K562 (cell line): Measurements from ENCODE around the gene TTC24. TPM values are rescaled to one million over a fixed set of nuclear protein-coding genes. Genes with fewer than 3 reads are reported as not detected.

ENCODE experiments used
- ATAC-seq: fragments of 200-7000 bp; cut with Tn5 transposase; 3 replicates; pipeline ENCODE4 v1.9.1; 2020; ENCODE audit warnings: moderate library complexity
- BruUV-seq: library from RNA; stranded (reverse); fragments of 400-500 nt; replicated peaks from 2 replicates; lab custom pipeline; 2021; lab: Mats Ljungman, UMichigan
- CTCF ChIA-PET: fragments of 300-600 bp; formaldehyde crosslinking; extraction: SDS; loops from one replicate; lab custom pipeline; 2021; ENCODE audit warnings: low intra/inter-chr PET ratio; lab: Yijun Ruan, JAX
- POLR2A ChIA-PET: fragments of 300-600, 350-650 bp; sonication (Branson Sonifier 250); formaldehyde crosslinking; extraction: SDS; loops from one replicate; lab custom pipeline; 2021; ENCODE audit warnings: antibody characterized with exemption, inconsistent platforms; lab: Yijun Ruan, JAX
- DNase-seq, 4 experiments: peaks; one replicate each; pipeline versions ENCODE4 v3.0.0 to v3.0.0-alpha.2; 2011 to 2018; ENCODE audit warnings: low spot score in 3 of 4, mixed read lengths in 3 of 4; ENCODE audit errors: extremely low read depth in 1 of 4
- FAIRE-seq: peaks from 2 replicates; lab custom pipeline; 2011; peaks lifted over from hg19 to GRCh38; lab: Jason Lieb, UNC
- H2AFZ ChIP-seq: 2 replicates; pipeline ENCODE4 v1.6.0; 2011; ENCODE audit warnings: low read depth, low read length, control low read depth, inconsistent platforms
- H3K27ac ChIP-seq: fragments of 200-600 bp; 3 replicates; pipeline ENCODE4 v1.8.0; 2011; ENCODE audit warnings: low read depth, mild to moderate bottlenecking, control low read depth, inconsistent platforms, low read length, moderate library complexity, mixed read lengths; ENCODE audit errors: extremely low read depth
- H3K27me3 ChIP-seq, 2 experiments: fragments of 300-600 bp in 1 of 2; 2 replicates in 1 of 2; 3 replicates in 1 of 2; pipeline versions ENCODE4 v1.6.0 to v1.8.0; 2011; ENCODE audit warnings: inconsistent platforms in 2 of 2, low read length in 2 of 2, mild to moderate bottlenecking in 1 of 2, mixed read lengths in 1 of 2, moderate library complexity in 1 of 2; ENCODE audit not compliant: control insufficient read depth in 2 of 2, insufficient read depth in 2 of 2
- H3K36me3 ChIP-seq: fragments of 300-600 bp; 3 replicates; pipeline ENCODE4 v1.8.0; 2011; ENCODE audit warnings: mild to moderate bottlenecking, low read length, inconsistent platforms; ENCODE audit not compliant: control insufficient read depth, insufficient read depth
- H3K4me1 ChIP-seq, 2 experiments: fragments of 200-600 bp in 1 of 2; replicated peaks in 1 of 2; 2 replicates in 1 of 2; 3 replicates in 1 of 2; pipeline versions ENCODE4 v1.5.1 to v1.8.0; 2011; ENCODE audit warnings: inconsistent platforms in 2 of 2, low read length in 2 of 2, mild to moderate bottlenecking in 1 of 2, mixed read lengths in 1 of 2, moderate library complexity in 1 of 2; ENCODE audit not compliant: control insufficient read depth in 2 of 2, insufficient read depth in 2 of 2
- H3K4me2 ChIP-seq: 2 replicates; pipeline ENCODE4 v1.6.1; 2011; ENCODE audit warnings: low read length, control low read depth, inconsistent platforms, mixed read lengths; ENCODE audit not compliant: insufficient read depth
- H3K4me3 ChIP-seq: fragments of 200-600 bp; sonication (generic), shearing (Covaris generic); 2 replicates; pipeline ENCODE4 v1.5.1; 2016; ENCODE audit warnings: control low read depth, inconsistent platforms
- H3K79me2 ChIP-seq: fragments of 200-600 bp; 3 replicates; pipeline ENCODE4 v1.8.0; 2011; ENCODE audit warnings: low read length, inconsistent platforms; ENCODE audit not compliant: control insufficient read depth, insufficient read depth
- H3K9ac ChIP-seq, 2 experiments: 2 replicates each; pipeline versions ENCODE4 v1.6.0 to v1.6.1; 2011; ENCODE audit warnings: low read depth in 2 of 2, low read length in 2 of 2, control low read depth in 1 of 2, inconsistent platforms in 1 of 2, mild to moderate bottlenecking in 1 of 2, mixed read lengths in 1 of 2; ENCODE audit not compliant: insufficient read depth in 1 of 2
- H3K9me1 ChIP-seq: one replicate; pipeline ENCODE4 v1.6.0; 2011; ENCODE audit warnings: inconsistent platforms, mild to moderate bottlenecking, low read length, moderate library complexity; ENCODE audit not compliant: control insufficient read depth, insufficient read depth
- H3K9me3 ChIP-seq: replicated peaks from 2 replicates; pipeline ENCODE4 v1.5.1; 2011; ENCODE audit warnings: low read depth, low read length, inconsistent platforms; ENCODE audit not compliant: control insufficient read depth, insufficient read depth
- H4K20me1 ChIP-seq: replicated peaks from 2 replicates; pipeline ENCODE4 v1.6.1; 2011; ENCODE audit warnings: low read length, inconsistent platforms, mixed read lengths; ENCODE audit not compliant: control insufficient read depth, insufficient read depth
- CREM ChIP-seq: IDR thresholded peaks from 2 replicates; pipeline ENCODE4 v1.6.1; 2014; ENCODE audit warnings: antibody characterized with exemption, low read depth
- CTBP1 ChIP-seq: fragments of 450-650 bp; IDR thresholded peaks from 2 replicates; pipeline ENCODE4 v1.6.1; 2016; ENCODE audit warnings: borderline replicate concordance
- EZH2 ChIP-seq: IDR thresholded peaks from 2 replicates; pipeline ENCODE4 v1.6.1; 2012; ENCODE audit warnings: low read depth, mild to moderate bottlenecking, inconsistent platforms, low read length, borderline replicate concordance
- SREBF1 ChIP-seq: fragments of 150-350 bp; IDR thresholded peaks from 2 replicates; pipeline ENCODE4 v1.6.1; 2014; ENCODE audit warnings: antibody characterized with exemption, low read depth, low read length, borderline replicate concordance
- ZFP36 ChIP-seq: fragments of 150-350 bp; IDR thresholded peaks from 2 replicates; pipeline ENCODE4 v1.6.1; 2018; ENCODE audit warnings: low read length, low read depth; ENCODE audit not compliant: partially characterized antibody
- WGBS: fragments of 100-300 bp; shearing (Covaris generic); methylation state at CpG from one replicate; pipeline ENCODE4 v1.1.6; 2016; ENCODE audit warnings: low coverage, mixed read lengths; ENCODE audit not compliant: insufficient coverage; ENCODE audit errors: missing lambda C conversion rate; 5-methylcytosine and 5-hydroxymethylcytosine counted together
- in situ Hi-C: fragments of 300-500 bp; cut with MboI; formaldehyde crosslinking; loops from 4 replicates; pipeline ENCODE4 v1.15.0; 2018; ENCODE audit warnings: inconsistent platforms, mixed read lengths
- intact Hi-C: fragments of 100-400 bp; cut with micrococcal nuclease; formaldehyde crosslinking; loops from 2 replicates; pipeline ENCODE4 v1.14.2; 2022
- polyA plus RNA-seq, 8 experiments: library from polyadenylated mRNA; depleted of rRNA in 4 of 8; stranded (reverse) in 5 of 8; unstranded in 3 of 8; fragments of >200 nt; fragmentation: Nextera tagmentation in 2 of 8; fragmentation: Illumina TruSeq in 1 of 8; extraction: Ambion mirVana in 2 of 8; extraction: Trizol in 1 of 8; gene quantifications; 2 replicates each; pipeline versions ENCODE4 v1.2.1 to v1.2.3, GENCODE V29; 2011 to 2014; ENCODE audit warnings: inconsistent platforms in 1 of 8, missing spikeins in 1 of 8
- total RNA-seq, 7 experiments: library from RNA; depleted of rRNA in 6 of 7; stranded (reverse); fragments of >200 nt in 6 of 7; fragmentation: Illumina TruSeq in 2 of 7; extraction: Trizol in 2 of 7; gene quantifications; 2 replicates each; pipeline versions ENCODE4 v1.2.1 to v1.2.3, GENCODE V29; 2011 to 2021; ENCODE audit warnings: low replicate concordance in 1 of 7
- TF ChIP-seq, protein P1 (sequence below): fragments of 450-650 bp; formaldehyde crosslinking; conservative IDR thresholded peaks from 2 replicates; pipeline ENCODE4 v1.4.0; 2022; ENCODE audit warnings: mild to moderate bottlenecking, missing genetic modification characterization
- TF ChIP-seq, protein P2 (sequence below): fragments of 450-650 bp; formaldehyde crosslinking; IDR thresholded peaks from 2 replicates; pipeline ENCODE4 v1.4.0; 2020; ENCODE audit warnings: mild to moderate bottlenecking, moderate library complexity
- TF ChIP-seq, protein P3 (sequence below): fragments of 250-450 bp; sonication (Bioruptor Pico); IDR thresholded peaks from 2 replicates; pipeline ENCODE4 v1.5.0; 2020; ENCODE audit warnings: mild to moderate bottlenecking
- TF ChIP-seq, protein P4 (sequence below): fragments of 450-650 bp; IDR thresholded peaks from 2 replicates; pipeline ENCODE4 v1.7.1; 2018; ENCODE audit warnings: mild to moderate bottlenecking, low read depth; ENCODE audit not compliant: partially characterized antibody
- TF ChIP-seq, protein P5 (sequence below): fragments of 250-450 bp; sonication (Bioruptor Pico); IDR thresholded peaks from 2 replicates; pipeline ENCODE4 v1.5.0; 2021
- TF ChIP-seq, protein P6 (sequence below): fragments of 250-450 bp; sonication (Bioruptor Pico); IDR thresholded peaks from 2 replicates; pipeline ENCODE4 v1.8.0; 2021; ENCODE audit warnings: moderate library complexity, mild to moderate bottlenecking, inconsistent platforms

Gene TTC24
- total and polyA plus RNA-seq, 9 of the 15 experiments (the other 6 are each of a cell fraction or from before 2014, with no cell fraction given): not detected

DNA sequence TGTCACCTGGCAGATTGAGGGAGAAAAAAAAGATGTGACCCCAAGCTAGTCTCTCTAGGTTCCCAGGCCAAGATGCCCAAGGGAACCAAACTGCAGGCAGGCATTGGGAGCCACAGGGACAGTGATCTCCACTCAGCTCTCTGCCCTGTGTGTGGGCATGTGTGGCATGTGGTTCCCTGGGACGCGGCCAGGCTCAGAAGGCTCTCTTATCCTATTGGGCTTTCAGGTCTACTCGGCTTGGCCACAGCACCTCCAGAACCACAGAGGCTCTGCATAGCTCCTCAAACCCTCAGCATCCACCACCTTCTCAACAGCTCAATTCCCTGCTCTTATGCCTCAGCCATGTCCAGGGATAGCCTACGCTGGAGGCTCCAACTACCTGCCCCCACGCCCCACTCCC is 29.2 kb upstream of the TTC24 start (continued):
- TF ChIP-seq, protein P1, sequence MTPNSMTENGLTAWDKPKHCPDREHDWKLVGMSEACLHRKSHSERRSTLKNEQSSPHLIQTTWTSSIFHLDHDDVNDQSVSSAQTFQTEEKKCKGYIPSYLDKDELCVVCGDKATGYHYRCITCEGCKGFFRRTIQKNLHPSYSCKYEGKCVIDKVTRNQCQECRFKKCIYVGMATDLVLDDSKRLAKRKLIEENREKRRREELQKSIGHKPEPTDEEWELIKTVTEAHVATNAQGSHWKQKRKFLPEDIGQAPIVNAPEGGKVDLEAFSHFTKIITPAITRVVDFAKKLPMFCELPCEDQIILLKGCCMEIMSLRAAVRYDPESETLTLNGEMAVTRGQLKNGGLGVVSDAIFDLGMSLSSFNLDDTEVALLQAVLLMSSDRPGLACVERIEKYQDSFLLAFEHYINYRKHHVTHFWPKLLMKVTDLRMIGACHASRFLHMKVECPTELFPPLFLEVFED (CRISPR knock-in tag): no peak

DNA sequence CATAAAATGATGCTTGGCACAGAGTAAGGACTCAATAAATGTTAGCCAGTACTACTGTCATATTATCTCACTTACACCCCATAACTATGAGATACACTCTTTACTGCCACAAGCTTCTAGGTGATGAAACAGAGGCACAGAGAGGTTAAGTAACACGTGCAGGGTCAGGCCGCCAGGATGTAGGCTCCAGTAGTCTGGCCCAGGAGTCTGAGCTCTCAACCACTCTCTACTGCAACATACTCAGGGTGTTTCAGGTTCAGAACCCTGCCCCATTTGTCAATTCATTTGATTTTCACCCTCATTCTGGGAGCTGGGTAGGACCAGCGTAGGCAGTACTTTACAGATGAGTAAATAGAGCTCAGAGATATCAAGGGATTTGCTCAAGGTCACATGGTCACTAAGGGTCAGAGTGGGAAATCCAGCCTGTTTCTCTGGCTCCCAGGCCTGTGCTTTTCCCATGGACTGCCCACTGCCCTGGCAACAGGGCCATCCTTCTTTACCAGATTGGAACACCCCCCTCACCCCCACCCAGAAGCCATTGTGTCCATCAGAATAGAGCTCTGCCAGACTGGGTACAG is 28.4 kb upstream of the TTC24 start:
- H3K27me3 ChIP-seq: no peaks in the 10 kb centered on the region
- CTCF ChIA-PET: no interaction called here
- no peaks in the 10 kb centered on the region for H3K4me1 ChIP-seq
- DNase-seq: no peak
- H3K9me3 ChIP-seq: no peaks in the 10 kb centered on the region
- no peak overlapping the region for H2AFZ ChIP-seq
- H3K79me2 ChIP-seq: no peaks in the 10 kb centered on the region
- H3K9ac ChIP-seq: peak overlapping the region in 1 of 2 experiments; percentile 8; a peak in 1 of 4 replicates
- no peak for FAIRE-seq
- no peak overlapping the region for H3K4me2 ChIP-seq
- no TSS peak for BruUV-seq
- in situ Hi-C loops (no loop called here), intact Hi-C loops (no loop called here)
- no peak; the same call in 2 of the 3 replicates for ATAC-seq
- H3K4me3 ChIP-seq: no peak overlapping the region
- H3K36me3 ChIP-seq: peaks cover 51% of the 10 kb centered on the region; the same call in 2 of the 3 replicates
- no peaks in the 10 kb centered on the region for H3K9me1 ChIP-seq
- H3K27ac ChIP-seq: no peak overlapping the region
- POLR2A ChIA-PET: interaction anchor here (0.6 to 1.7 kb wide), 6 partner anchors 9 to 41 kb away, joined by 3 to 7 read pairs (median 3); no protein-coding TSS in a partner anchor
- H4K20me1 ChIP-seq: no peaks in the 10 kb centered on the region
- WGBS: 67% methylated on average over 3 of the region's 3 CpGs
- TF ChIP-seq, protein P2, sequence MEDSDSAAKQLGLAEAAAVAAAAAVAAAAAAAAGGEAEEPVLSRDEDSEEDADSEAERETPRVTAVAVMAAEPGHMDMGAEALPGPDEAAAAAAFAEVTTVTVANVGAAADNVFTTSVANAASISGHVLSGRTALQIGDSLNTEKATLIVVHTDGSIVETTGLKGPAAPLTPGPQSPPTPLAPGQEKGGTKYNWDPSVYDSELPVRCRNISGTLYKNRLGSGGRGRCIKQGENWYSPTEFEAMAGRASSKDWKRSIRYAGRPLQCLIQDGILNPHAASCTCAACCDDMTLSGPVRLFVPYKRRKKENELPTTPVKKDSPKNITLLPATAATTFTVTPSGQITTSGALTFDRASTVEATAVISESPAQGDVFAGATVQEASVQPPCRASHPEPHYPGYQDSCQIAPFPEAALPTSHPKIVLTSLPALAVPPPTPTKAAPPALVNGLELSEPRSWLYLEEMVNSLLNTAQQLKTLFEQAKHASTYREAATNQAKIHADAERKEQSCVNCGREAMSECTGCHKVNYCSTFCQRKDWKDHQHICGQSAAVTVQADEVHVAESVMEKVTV (CRISPR knock-in tag): no peak
- TF ChIP-seq, protein P3, sequence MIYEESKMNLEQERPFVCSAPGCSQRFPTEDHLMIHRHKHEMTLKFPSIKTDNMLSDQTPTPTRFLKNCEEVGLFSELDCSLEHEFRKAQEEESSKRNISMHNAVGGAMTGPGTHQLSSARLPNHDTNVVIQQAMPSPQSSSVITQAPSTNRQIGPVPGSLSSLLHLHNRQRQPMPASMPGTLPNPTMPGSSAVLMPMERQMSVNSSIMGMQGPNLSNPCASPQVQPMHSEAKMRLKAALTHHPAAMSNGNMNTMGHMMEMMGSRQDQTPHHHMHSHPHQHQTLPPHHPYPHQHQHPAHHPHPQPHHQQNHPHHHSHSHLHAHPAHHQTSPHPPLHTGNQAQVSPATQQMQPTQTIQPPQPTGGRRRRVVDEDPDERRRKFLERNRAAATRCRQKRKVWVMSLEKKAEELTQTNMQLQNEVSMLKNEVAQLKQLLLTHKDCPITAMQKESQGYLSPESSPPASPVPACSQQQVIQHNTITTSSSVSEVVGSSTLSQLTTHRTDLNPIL: no peak
- TF ChIP-seq, protein P4, sequence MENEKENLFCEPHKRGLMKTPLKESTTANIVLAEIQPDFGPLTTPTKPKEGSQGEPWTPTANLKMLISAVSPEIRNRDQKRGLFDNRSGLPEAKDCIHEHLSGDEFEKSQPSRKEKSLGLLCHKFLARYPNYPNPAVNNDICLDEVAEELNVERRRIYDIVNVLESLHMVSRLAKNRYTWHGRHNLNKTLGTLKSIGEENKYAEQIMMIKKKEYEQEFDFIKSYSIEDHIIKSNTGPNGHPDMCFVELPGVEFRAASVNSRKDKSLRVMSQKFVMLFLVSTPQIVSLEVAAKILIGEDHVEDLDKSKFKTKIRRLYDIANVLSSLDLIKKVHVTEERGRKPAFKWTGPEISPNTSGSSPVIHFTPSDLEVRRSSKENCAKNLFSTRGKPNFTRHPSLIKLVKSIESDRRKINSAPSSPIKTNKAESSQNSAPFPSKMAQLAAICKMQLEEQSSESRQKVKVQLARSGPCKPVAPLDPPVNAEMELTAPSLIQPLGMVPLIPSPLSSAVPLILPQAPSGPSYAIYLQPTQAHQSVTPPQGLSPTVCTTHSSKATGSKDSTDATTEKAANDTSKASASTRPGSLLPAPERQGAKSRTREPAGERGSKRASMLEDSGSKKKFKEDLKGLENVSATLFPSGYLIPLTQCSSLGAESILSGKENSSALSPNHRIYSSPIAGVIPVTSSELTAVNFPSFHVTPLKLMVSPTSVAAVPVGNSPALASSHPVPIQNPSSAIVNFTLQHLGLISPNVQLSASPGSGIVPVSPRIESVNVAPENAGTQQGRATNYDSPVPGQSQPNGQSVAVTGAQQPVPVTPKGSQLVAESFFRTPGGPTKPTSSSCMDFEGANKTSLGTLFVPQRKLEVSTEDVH: no peak
- no peak for TF ChIP-seq EZH2
- TF ChIP-seq CREM: no peak
- no peak for TF ChIP-seq CTBP1
- TF ChIP-seq, protein P5, sequence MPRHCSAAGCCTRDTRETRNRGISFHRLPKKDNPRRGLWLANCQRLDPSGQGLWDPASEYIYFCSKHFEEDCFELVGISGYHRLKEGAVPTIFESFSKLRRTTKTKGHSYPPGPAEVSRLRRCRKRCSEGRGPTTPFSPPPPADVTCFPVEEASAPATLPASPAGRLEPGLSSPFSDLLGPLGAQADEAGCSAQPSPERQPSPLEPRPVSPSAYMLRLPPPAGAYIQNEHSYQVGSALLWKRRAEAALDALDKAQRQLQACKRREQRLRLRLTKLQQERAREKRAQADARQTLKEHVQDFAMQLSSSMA (CRISPR knock-in tag): no peak
- TF ChIP-seq, protein P6, sequence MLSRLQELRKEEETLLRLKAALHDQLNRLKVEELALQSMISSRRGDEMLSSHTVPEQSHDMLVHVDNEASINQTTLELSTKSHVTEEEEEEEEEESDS (CRISPR knock-in tag): no peak
- no peak for TF ChIP-seq SREBF1
- no peak for TF ChIP-seq ZFP36
